CD4-positive, alpha-beta T cell treated with Interleukin-6 for 4 hours (primary cell): Measurements from ENCODE around the gene SMIM5.

ENCODE experiments used
- DNase-seq: peaks from one replicate; pipeline ENCODE4 v3.0.0-alpha.2; 2020; ENCODE audit warnings: mixed read lengths

SMIM5 gene

DNA sequence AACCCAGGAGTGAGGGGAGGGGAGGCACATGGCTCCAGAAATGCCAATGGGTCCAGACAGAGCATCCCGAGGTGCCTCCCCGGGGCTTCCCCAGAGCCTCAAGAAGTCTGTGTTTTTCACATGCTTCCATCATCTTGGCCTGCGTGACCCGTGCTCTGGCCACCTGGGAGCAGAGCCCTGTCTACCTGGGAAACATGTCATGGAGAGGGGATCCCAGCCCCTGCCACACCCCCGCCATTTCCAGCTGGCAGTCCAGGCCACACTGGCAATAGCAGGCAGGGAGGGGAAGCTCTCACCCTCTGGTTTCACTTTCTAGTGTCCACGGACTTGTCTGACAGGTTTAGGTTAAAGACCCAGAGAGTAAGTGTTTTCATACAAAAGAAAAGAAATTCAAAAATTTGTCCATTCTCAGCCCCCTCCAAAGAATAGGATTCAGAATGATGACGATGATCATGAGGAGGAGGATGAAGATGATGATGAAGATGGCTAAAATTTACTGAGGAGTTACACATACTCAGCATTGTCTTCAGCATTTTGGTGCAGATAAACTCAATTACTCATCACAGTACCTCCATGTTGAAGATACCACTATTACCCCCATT, 9.0 kb downstream of the SMIM5 start:
- DNase-seq = no peak

DNA sequence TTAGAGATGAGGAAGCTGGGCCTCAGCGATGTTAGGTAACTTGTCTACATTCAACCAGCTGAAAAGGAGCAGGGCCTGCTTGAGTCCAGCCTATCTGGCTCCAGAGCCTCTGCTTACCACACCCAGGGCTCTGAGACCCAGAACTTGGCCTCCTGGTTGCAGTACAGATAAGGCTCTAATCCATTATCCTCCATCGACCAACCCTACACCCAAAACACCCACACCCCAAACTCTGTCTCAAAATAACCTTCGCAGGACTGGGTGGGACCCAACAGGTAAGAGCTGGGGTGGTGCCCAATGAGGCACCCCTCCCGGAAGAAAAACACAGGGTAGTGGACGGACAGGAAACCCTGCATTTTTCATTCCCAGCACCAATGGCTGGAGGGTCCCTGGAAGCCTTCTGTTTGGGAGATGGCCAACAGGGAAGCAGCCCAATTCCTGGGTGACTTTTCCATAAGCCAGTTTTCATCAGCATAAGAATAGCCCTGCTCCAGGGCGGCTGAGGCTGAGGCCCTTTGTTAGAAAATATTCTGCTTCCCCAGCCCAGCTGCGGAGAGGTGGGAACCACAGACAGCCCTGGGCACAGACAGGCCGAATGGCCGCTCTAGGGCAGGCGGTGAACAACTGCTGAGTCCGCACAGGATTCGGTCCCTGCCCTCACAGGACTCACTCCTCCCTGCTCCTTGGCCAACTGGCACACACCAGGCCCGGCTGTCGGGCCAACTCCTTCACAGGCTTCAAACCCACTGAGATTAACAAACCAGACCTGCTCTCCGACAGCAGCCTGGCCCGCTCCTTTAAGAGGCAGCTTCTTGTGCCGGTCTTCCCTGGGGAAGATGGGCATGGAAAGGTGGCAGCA, 9.8 kb downstream of the SMIM5 start:
- no peak for DNase-seq

DNA sequence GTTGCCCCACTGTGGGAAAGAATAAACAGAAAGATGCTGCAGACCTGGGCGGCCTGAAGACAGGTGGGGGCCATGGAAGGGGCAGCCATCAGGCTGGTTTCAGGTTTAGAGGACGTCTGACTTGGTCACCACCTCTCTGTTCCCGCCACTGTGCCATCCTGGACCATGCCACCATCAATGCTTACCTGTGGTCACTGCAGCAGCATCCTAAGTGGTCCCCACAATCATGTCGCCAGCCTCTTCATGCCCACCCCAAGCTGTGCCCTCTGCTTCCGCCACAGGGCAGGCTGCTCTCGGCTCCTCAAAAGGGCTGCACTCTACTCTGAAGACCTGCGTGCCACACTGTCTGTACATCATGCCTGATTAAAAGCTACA, 10.4 kb downstream of the SMIM5 start:
- no peak for DNase-seq

DNA sequence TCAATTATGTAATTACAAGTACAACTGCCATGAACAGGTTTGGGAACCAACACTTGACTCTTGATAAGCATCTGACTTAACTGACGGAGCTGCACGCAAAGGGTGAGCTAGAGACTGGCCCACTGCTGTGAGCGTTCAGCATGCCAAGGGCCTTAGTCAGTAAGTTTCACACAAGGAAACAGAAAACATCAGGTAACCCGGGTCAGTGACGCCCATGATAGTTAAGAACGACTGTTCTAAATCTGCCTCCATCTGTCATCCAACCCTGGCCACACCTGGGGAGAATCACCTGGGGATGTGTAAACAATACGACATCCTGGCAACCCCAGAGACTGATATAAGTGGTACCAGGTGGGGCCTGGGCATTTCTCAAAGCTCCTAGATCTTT, 12.3 kb downstream of the SMIM5 start:
- DNase-seq = no peak

DNA sequence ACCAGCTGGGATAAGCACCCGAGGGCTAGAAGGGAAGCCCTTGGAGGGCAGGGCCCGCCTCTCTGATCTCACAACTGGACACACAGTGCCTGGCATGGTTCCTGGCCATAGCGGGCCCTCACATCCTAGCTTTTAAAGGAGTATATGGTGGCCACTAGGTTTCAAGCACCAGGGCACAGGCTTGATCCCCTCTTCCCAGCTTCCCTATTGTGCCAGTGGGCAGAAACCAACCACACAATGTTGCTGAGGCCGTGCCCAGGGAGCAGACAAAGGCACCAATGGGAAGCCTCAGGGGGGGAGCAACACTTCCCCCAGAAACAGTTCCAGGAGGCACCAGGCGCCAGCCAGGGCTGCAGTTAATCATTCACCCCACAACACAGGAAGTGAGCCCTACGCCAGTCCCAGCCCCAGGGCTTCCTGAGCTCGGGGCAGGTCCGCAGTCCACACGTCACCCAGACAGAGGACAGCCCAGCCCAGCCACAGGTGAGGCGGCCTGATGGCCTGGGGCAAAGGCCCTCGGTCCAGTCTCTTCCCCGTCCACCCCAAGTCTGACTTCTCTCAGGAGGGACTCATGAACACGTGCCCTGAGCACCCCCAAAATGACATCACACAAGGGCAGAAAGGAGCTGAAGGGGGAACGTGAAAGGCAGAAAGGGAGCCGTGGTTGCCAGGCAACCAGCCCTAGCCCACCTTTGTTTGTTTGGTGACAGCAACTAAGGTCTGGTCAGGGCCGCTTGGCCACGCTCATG, 12.8 kb downstream of the SMIM5 start:
- peak; percentile 14 for DNase-seq

DNA sequence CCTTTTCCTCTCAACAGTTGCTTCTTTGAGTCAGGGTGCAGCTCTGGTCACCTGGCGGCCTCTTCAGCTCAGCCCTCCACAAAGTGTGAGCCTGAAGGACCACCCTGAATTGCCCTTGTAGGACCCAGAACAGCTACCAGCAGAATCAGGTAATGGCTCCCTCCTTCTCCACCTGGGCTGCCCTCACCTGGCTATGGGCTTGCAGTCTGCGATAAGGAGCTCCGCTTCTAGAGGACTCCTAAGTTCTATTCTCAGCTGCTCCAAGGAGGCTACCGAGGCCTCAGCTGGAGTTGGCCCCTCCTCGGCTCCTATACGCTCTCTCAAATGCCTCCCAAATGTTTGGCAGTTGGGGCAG, 13.4 kb downstream of the SMIM5 start:
- no peak for DNase-seq

DNA sequence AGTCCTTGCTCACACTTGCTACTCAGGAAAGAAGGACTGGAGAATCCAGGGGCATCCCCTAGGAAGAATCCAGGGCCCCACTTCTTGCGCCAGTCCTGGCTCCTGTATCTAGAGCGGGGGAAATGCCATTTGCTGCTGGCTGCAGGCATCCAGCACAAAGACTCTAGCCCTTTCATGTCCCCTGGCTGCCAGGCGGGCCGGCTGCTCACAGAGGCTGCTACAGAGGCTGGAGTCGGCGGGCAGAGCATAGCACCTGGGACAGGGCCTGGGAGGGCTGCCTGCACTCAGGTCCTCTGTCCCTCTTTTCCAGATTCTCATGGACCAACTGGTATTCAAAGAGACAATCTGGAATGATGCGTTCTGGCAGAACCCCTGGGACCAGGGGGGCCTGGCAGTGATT, 13.8 kb downstream of the SMIM5 start:
- DNase-seq = no peak

DNA sequence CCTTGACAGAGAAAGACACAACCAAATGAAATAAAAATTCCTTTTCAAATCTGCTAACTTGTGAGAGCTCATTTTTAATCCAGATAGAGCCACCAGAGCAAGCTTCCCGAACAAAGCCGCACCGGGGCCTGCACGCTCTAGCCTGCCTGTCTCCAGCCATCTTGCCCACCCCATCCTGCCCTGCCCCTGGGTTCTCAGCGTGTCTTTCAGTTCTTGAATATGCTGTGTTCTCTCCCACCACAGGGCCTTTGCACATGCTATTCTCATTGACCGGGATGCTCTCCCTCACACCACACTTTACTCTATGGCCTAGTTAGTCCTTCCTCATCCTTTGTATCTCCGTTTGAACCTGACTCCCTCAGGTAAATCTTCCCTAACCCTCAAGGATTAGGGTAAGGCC, 14.7 kb downstream of the SMIM5 start:
- no peak for DNase-seq

DNA sequence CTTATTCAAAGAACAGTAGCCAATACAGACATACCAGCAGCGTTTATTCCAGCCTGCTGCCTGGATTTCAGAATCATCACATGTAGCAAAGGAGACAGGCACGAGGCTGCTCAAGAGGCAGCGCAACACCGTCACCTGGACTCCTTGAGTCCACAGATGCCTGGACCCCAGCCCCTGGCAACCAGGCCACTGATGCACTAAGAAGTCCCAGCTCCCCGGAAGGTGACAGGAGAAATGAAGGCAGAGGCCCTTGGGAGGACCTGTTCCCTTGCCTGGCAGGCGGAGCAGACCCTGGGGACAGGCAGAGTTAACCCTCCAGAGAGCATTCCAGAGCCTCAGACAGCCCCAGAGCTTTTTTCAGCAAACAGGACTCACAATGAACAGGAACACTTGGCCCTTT, 16.5 kb downstream of the SMIM5 start:
- DNase-seq = no peak

DNA sequence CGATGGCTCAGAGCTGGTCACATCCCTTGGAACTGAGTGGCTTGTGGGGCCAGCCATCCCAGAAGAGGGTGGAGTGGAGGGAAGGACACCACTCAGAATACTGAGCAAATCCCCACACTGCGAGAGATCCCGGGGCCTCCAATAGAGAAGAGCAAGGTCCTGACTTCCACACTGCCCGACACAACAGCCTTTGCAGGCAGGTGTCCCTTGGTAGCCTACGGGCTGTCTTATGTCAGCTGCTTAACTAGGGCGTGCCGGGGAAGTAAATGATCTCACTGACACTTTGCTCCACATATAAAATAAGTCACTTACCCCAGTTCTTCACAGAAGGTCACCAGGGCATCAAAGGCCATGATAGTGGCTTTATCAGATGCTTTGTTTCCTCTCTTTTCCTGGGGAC, 17.6 kb downstream of the SMIM5 start:
- DNase-seq = no peak

DNA sequence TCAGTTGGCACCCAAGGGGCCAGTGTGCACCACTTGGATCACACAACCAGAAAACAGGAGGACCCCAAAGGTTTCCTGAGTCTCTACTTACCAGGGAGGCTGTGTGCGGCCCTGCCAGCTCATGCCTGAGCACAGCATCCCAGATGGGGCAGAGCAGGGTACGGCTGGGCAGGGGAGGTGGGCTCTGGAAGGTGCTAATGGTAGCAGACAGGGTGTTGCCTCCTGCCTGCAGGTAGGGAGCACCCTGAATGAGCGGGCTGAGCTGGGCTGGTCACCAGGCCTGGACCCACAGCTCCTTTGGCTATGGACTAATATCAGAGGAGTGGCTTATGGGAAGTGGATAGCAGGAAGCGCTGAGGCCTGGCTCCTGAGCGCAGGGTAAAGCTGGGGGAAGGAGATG, 19.1 kb downstream of the SMIM5 start:
- no peak for DNase-seq

DNA sequence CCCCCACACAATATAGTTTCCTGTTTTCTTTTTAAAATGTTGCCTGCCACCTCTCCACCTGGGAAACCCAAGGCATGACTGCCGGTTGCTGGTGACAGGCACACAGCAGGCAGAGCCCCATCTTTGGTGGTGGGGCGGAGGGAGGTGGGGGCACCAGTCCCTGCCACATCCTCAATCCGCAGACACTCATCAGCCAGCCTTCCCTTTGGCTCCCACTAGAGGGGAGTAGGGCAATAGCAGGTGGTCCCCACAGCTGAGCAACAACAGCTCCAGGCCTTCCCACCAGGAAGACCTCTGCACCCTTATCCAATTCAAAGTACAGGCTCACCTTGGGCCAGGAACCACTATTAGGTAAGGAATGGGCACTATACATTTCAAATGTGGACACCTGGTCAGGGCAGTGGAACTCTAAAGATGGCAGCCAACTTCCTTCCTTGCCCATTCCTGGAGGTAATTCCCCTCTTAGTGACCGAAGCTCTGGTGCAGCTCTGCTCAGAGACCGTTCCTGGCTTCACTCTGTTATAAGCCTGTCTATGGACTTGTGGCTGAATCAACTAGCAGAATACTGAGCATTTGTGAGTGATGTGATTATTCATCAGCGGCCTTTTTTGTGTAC, 19.8 kb downstream of the SMIM5 start:
- DNase-seq = peak; percentile 37

DNA sequence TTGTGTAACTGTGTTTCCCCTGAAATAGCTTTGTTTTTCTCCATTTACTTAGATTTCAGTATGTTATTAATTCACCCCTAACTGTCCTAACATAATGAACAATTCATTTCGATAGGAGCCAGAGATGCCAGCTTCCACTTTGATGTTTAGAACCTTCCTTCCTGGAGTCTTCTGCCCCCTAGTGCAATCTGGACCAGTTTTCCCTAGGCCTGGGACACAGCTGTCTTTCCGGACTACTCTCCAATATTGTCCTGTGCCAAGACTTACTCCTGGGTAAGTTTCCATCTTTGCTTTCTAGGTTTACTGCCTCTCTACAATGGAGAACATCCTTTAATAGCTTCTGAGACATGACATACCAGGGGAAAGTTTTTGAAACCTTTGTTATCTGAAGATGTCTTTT, 20.9 kb downstream of the SMIM5 start:
- no peak for DNase-seq

DNA sequence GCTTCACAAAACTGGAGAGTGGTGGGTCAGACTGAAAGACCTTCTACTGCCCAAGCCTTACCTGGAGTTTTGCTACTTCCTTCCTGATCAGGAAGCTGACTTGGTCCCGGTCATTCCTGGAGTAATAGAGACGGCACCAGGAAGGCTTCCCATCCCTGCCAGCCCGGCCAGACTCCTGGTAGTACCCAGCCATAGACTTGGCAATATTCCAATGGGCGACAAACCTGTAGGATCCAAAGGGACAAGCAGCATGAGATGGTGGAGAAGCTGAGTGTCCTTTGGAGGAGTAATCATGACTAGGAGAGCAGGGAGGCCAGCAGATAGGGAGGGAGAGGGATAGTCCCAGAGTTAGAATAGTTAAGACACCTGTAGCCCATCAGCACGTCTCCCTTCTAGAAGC, 25.0 kb downstream of the SMIM5 start:
- DNase-seq = no peak

DNA sequence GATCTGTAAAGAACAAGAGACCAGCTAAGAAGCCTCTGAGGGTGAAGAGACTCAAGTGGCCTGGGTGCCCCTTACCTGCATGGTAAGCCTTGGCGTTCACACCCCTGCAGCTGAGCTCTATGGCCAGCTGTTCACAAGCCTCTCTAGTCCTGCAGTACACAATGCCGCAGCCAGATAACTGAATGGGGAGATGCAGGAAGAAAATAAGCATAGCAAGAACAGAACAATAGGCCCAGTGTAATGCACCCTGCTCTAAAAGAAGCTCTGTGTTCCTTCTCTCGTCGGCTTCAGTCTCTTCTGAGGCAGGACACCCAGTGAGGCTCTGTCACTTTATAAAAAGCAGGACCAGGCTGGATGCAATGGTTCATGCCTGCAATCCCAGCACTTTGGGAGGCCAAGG, 28.3 kb downstream of the SMIM5 start:
- no peak for DNase-seq

DNA sequence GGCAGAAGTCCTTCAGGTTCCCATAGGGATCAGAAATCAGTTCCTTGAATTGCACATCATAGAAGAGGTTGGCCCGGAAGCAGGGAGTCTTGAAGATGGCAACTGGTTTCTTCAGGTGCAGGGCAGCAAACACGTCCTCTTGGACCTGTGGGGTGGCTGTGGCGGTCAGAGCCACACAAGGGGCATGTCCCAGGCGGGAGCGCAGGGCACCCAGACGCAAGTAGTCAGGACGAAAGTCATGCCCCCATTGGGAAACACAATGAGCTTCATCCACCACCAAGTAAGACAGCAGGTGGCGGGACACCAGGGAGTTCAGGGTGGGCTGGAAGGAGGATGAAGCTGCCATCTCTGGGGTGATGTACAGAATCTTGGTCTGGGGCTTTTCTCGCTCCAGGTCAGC, 29.3 kb downstream of the SMIM5 start:
- no peak for DNase-seq

DNA sequence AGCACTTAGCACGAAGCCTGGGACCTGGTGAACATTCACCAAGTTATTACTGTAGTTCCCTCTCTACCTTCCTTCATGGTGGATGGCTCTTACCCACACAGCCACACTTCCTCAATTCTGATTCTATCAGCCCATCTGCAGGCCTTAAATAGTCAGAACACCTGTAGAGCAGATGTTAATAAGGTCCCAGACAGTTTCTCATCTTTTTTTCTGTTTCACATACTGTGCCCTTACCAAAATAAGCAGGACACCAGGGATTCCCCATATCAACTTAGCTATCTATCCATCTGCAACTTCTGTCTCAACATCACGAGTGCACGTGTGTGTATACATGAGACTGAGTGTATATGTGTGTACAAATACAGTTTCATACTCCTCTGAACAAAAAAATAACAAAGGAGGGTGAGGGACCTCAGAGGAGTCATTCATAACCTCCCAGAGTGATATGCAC, 30.9 kb downstream of the SMIM5 start:
- DNase-seq = no peak

DNA sequence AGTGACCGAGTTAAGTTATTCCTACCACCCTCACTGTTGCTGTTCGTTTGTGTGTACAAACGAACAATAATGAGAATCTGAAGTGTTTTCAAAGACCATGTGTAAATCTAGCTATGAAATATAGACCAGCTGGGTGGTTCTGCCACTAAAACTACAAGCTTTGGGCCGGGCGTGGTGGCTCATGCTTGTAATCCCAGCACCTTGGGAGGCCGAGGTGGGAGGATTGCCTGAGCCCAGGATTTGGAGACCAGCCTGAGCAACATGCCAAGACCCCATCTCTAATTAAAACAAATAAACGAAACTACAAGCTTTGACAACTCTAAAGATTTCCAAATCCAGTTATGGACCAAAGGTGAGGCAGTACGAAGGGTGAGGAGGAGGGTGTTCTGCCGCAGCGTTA, 32.7 kb downstream of the SMIM5 start:
- no peak for DNase-seq

DNA sequence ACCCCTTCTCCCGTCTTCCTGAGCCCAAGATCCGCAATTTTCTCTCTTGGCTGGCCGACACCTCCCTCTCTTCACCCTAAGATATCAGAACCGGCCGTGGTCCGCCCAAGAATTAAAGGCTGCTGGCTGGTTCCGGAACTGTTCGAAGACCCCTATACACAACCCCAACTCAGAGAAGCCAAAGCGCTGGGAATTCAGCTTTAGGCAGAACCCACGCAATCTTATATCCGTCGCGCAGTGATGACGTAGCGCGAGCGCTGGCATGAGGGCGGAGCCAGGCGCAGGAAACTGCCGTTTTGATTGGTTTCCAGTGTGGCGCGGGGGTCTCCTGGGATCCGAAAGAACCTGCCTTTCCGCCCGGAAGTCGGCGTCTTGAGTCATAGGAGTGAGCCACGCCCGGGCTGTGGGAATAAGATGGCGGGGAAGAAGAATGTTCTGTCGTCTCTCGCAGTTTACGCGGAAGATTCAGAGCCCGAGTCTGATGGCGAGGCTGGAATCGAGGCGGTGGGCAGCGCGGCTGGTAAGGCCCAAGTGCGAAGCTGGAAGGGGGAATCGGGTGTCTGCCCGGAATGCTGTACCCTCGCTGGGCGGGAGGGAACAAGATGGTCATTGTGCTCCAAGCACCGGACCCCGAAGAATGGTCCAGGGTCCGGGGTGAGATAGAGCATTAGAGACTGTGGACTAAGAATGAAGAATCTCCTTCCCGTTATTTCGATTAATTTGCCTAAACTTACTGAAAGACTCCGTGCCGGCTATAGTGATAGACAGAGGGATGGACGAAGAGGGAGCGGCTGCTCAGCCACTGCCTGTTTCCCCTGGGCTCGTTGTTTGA, 33.9 kb downstream of the SMIM5 start, which contains the start of the genes RECQL5 and SAP30BP:
TSS of gene RECQL5 (minus strand) at position 196 of the 832 bp plus-strand sequence. CDS start 597 bp downstream, outside the sequence.
TSS of gene SAP30BP (plus strand) at position 380 of the 832 bp plus-strand sequence. CDS start at position 415, 35 bp downstream.
- peak; percentile 97 for DNase-seq

DNA sequence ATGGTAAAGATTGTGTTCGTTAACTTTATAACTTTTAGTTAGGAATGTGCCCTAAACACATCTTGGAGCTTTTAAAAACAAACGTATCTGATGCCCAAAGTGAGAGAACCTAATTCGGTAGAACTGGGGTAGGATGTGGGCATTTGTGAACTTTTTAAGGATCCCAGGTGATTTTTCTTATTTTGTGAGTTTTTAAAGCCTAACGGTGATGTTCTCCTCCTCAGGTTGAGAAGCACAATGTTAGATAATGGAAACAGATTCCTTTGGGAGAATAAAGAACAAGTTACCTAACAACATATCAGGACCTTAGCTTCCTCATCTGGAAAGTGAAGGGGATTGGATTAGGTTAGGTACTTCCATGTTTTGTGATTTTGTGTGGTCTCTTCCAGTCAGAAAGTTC, 34.6 kb downstream of the SMIM5 start:
- DNase-seq = no peak

DNA sequence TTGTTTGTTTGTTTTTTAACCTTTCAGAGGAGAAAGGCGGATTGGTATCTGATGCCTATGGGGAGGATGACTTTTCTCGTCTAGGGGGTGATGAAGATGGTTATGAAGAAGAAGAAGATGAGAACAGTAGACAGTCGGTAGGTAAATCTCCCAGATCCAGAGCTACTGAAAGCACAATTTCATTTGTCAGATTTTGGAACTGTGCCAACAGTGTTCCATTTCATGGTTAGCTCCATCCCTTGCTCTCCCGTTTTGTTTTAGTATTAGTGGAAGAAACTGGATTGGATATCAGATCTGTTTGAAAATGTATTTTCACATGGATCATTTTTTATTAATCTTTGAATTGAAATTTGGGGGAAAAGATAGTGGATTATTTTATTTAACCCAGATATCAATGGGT, 35.3 kb downstream of the SMIM5 start:
- no peak for DNase-seq

DNA sequence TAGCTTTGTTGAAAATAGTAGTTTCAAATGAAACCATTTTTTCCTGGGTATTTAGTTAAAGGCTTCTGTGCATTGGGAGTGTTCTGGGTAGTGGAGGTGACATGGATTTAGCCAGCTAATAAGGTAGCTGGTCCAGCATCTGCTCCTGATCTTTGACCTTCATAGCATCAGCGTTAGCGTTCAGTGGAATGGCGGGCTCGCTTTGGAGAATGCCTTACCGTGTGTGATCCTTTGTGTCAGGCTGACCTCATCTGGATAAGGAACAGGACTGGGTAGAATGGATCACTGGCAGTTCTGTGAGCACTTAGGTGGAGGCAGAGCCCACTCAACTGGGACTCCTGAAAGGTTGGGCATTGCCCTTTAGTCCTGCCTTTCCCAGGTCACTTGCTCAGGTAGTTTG, 37.6 kb downstream of the SMIM5 start:
- no peak for DNase-seq
